Left colon (tissue), 2 donors: Measurements from ENCODE around the gene DGLUCY. TPM values are rescaled to one million over a fixed set of nuclear protein-coding genes. Genes with fewer than 3 reads are reported as not detected.
"Not testable (repeated sequence)": the region's sequence is repeated elsewhere in the genome, so short reads cannot be mapped to it uniquely, and the experiment has no call there.

Source experiments
- ATAC-seq: fragments of 200-7000 bp; cut with Tn5 transposase; one replicate; pipeline ENCODE4 v1.9.1; 2020; ENCODE audit warnings: mild to moderate bottlenecking, moderate library complexity
- DNase-seq, 2 donors: peaks; one replicate each; pipeline ENCODE4 v3.0.0-alpha.2; 2020
- intact Hi-C, 2 donors: fragments of 100-400 bp; cut with DNase I in 1 of 2; cut with micrococcal nuclease in 1 of 2; formaldehyde crosslinking; loops; one replicate each; pipeline versions ENCODE4 v1.11.2 to v1.14.0; 2022; cut with DNase I, micrococcal nuclease
- total RNA-seq, 2 donors: library from RNA; stranded (reverse); fragmentation: NEBNext Ultra II Directional; extraction: Animal tissue kit (Norgen Biotek cat#: 25700); gene quantifications; one replicate each; pipeline ENCODE4 v1.2.1, GENCODE V29; 2021
- donor health status: DM: no; HTN: no; CAD: no.
- donor health status: DM: yes; HTN: yes; CAD: no.

The DGLUCY gene
- total RNA-seq, 2 donors from 2014 or later = 98.7 to 107 TPM

- DNase-seq, intact Hi-C loops: not testable (repeated sequence)
- ATAC-seq = peak; percentile 76
These were observed 16.2 kb upstream of the DGLUCY start for GRCh38 chr14:91097657-91098056.

- no peak for DNase-seq
- ATAC-seq = no peak
- intact Hi-C loops = no loop called here
These were observed 15.3 kb upstream of the DGLUCY start for GRCh38 chr14:91098591-91098990.

- DNase-seq = no peak
- intact Hi-C loops = no loop called here
- ATAC-seq = no peak
These were observed 13.8 kb upstream of the DGLUCY start for GRCh38 chr14:91100102-91100501.

- DNase-seq = no peak
- intact Hi-C loops = no loop called here
- no peak for ATAC-seq
These were observed 10.8 kb upstream of the DGLUCY start for GRCh38 chr14:91103116-91103515.

- ATAC-seq (peak; percentile 18), DNase-seq (peak in 1 of 2 donors; percentile 69)
- intact Hi-C loops = no loop called here
These were observed 4.8 kb upstream of the DGLUCY start for GRCh38 chr14:91108941-91109611.

- DNase-seq = no peak
- intact Hi-C loops = no loop called here
- ATAC-seq = no peak
These were observed 2.4 kb upstream of the DGLUCY start for GRCh38 chr14:91111443-91111842.

- no peak for ATAC-seq
- intact Hi-C loops = no loop called here
- no peak for DNase-seq
These were observed 1.7 kb upstream of the DGLUCY start for GRCh38 chr14:91112194-91112593.

GRCh38 chr14:91114079-91115065 lies 499 bp downstream of the DGLUCY start:
- peak; percentile 79 to 81 for DNase-seq
- ATAC-seq = peak; percentile 76
- intact Hi-C loops = no loop called here

GRCh38 chr14:91115986-91116770 lies 2.3 kb downstream of the DGLUCY start:
- ATAC-seq = no peak
- peak in 1 of 2 donors; percentile 45 for DNase-seq
- intact Hi-C loops = no loop called here

GRCh38 chr14:91116913-91117588 lies 3.2 kb downstream of the DGLUCY start:
- intact Hi-C loops = no loop called here
- no peak for DNase-seq
- no peak for ATAC-seq

- intact Hi-C loops = no loop called here
- ATAC-seq (no peak), DNase-seq (no peak)
These were observed 4.1 kb downstream of the DGLUCY start for GRCh38 chr14:91117960-91118359.

- DNase-seq (no peak), ATAC-seq (no peak)
- intact Hi-C loops = no loop called here
These were observed 4.7 kb downstream of the DGLUCY start for GRCh38 chr14:91118511-91119068.

- no peak for DNase-seq
- peak; percentile 6 for ATAC-seq
These were observed 5.9 kb downstream of the DGLUCY start for GRCh38 chr14:91119556-91120311.

GRCh38 chr14:91123201-91123600 lies 9.3 kb downstream of the DGLUCY start:
- DNase-seq = no peak
- ATAC-seq = no peak
- intact Hi-C loops = no loop called here

More at GRCh38 chr14:91119556-91120311, 5.9 kb downstream of the DGLUCY start:
- intact Hi-C loops = no loop called here

GRCh38 chr14:91124406-91125270 lies 10.8 kb downstream of the DGLUCY start:
- ATAC-seq, intact Hi-C loops, DNase-seq: not testable (repeated sequence)

- DNase-seq = no peak
- peak; percentile 44 for ATAC-seq
- intact Hi-C loops = no loop called here
These were observed 11.4 kb downstream of the DGLUCY start for GRCh38 chr14:91125271-91125660.

- DNase-seq (no peak), ATAC-seq (no peak)
- intact Hi-C loops = no loop called here
These were observed 11.9 kb downstream of the DGLUCY start for GRCh38 chr14:91125801-91126200.
